GM12865 (cell line): ENCODE data around the gene STX16.

Experiments used
- DNase-seq: peaks from one replicate; pipeline ENCODE4 v3.0.0; 2010; ENCODE audit warnings: low read depth
- H3K4me3 ChIP-seq: 2 replicates; pipeline ENCODE4 v1.5.1; 2011; ENCODE audit warnings: mild to moderate bottlenecking, low read depth, low read length, control low read depth
- CTCF ChIP-seq: IDR thresholded peaks from 2 replicates; pipeline ENCODE4 v1.5.1; 2011; ENCODE audit warnings: low read length, control low read depth, low read depth, inconsistent platforms; ENCODE audit not compliant: insufficient read depth; ENCODE audit errors: missing control alignments

Gene STX16

GRCh38 chr20:58656831-58657230 lies 5.7 kb downstream of the STX16 start:
- H3K4me3 ChIP-seq = no peak overlapping the region
- DNase-seq = no peak
- TF ChIP-seq CTCF = no peak

- DNase-seq = no peak
- no peak for TF ChIP-seq CTCF
- no peak overlapping the region for H3K4me3 ChIP-seq
Measured at GRCh38 chr20:58657262-58657661, 6.2 kb downstream of the STX16 start.

GRCh38 chr20:58657986-58658385 lies 6.9 kb downstream of the STX16 start:
- no peak for DNase-seq
- no peak for TF ChIP-seq CTCF
- H3K4me3 ChIP-seq = no peak overlapping the region

GRCh38 chr20:58658760-58659159 lies 7.7 kb downstream of the STX16 start:
- TF ChIP-seq CTCF = no peak
- no peak overlapping the region for H3K4me3 ChIP-seq
- DNase-seq = no peak

GRCh38 chr20:58659841-58660240 lies 8.8 kb downstream of the STX16 start:
- no peak for TF ChIP-seq CTCF
- no peak overlapping the region for H3K4me3 ChIP-seq
- DNase-seq = no peak

GRCh38 chr20:58660855-58661597 lies 9.9 kb downstream of the STX16 start:
- DNase-seq = no peak
- H3K4me3 ChIP-seq = no peak overlapping the region
- TF ChIP-seq CTCF = no peak
